H1 (cell line): ENCODE results near the gene TBC1D30. TPM values are rescaled to one million over a fixed set of nuclear protein-coding genes. Genes with fewer than 3 reads are reported as not detected.

ENCODE experiments used
- CTCF ChIA-PET: fragments of 300-600 bp; sonication (Branson Sonifier 250); formaldehyde crosslinking; loops from one replicate; lab custom pipeline; 2021; ENCODE audit not compliant: partially characterized antibody; lab: Charles Lee
- POLR2A ChIA-PET: fragments of 300-600 bp; sonication (Branson Sonifier 250); formaldehyde crosslinking; loops from one replicate; lab custom pipeline; 2021; ENCODE audit warnings: inconsistent platforms; ENCODE audit not compliant: partially characterized antibody; lab: Charles Lee
- DNase-seq, 2 experiments: peaks; one replicate each; pipeline versions ENCODE4 v3.0.0 to v3.0.0-alpha.2; 2010 to 2022; ENCODE audit warnings: low spot score in 2 of 2, low read depth in 1 of 2, mixed read lengths in 1 of 2
- FAIRE-seq: peaks from 2 replicates; lab custom pipeline; 2011; peaks lifted over from hg19 to GRCh38; lab: Jason Lieb, UNC
- H2AFZ ChIP-seq: 2 replicates; pipeline ENCODE4 v1.8.1; 2012; ENCODE audit warnings: low read length, inconsistent platforms
- H2AK5ac ChIP-seq: 2 replicates; pipeline ENCODE4 v1.6.1; 2013; ENCODE audit warnings: low read depth, low read length
- H2BK120ac ChIP-seq: replicated peaks from 2 replicates; pipeline ENCODE3; 2013; ENCODE audit warnings: low read depth, low read length, inconsistent platforms
- H2BK12ac ChIP-seq: 2 replicates; pipeline ENCODE4 v1.6.1; 2013; ENCODE audit warnings: low read depth, low read length
- H2BK15ac ChIP-seq: 2 replicates; pipeline ENCODE4 v1.6.1; 2013; ENCODE audit warnings: low read length
- H2BK20ac ChIP-seq: 2 replicates; pipeline ENCODE4 v1.6.1; 2013; ENCODE audit warnings: low read length
- H2BK5ac ChIP-seq: 2 replicates; pipeline ENCODE4 v1.6.1; 2013; ENCODE audit warnings: low read depth, low read length
- H3K14ac ChIP-seq: 2 replicates; pipeline ENCODE4 v1.6.1; 2013; ENCODE audit warnings: inconsistent platforms; ENCODE audit not compliant: insufficient read length
- H3K18ac ChIP-seq: 2 replicates; pipeline ENCODE4 v1.6.1; 2013; ENCODE audit warnings: low read length; ENCODE audit errors: extremely low read depth
- H3K23ac ChIP-seq: 2 replicates; pipeline ENCODE4 v1.6.1; 2013; ENCODE audit warnings: inconsistent platforms; ENCODE audit not compliant: insufficient read length
- H3K23me2 ChIP-seq: 2 replicates; pipeline ENCODE4 v1.6.1; 2013; ENCODE audit warnings: low read depth, low read length
- H3K27ac ChIP-seq: 2 replicates; pipeline ENCODE4 v1.6.1; 2011; ENCODE audit warnings: low read depth, low read length, inconsistent platforms
- H3K27me3 ChIP-seq, 4 experiments: replicated peaks in 1 of 4; 1 replicate in 1 of 4; 2 replicates in 3 of 4; pipeline versions ENCODE4 v1.6.1 to v1.8.1; 2011 to 2013; ENCODE audit warnings: low read length in 3 of 4, mild to moderate bottlenecking in 3 of 4, inconsistent platforms in 2 of 4, mixed read lengths in 2 of 4, moderate library complexity in 1 of 4; ENCODE audit not compliant: control insufficient read depth in 3 of 4, insufficient read depth in 3 of 4; ENCODE audit errors: extremely low read depth in 1 of 4
- H3K36me3 ChIP-seq, 4 experiments: 2 replicates each; pipeline versions ENCODE4 v1.6.1 to v1.8.1; 2011 to 2013; ENCODE audit warnings: mild to moderate bottlenecking in 4 of 4, low read length in 3 of 4, moderate library complexity in 2 of 4, control low read depth in 1 of 4, inconsistent platforms in 1 of 4; ENCODE audit not compliant: insufficient read depth in 4 of 4, control insufficient read depth in 2 of 4
- H3K4ac ChIP-seq: replicated peaks from 2 replicates; pipeline ENCODE3; 2013; ENCODE audit warnings: low read length, low read depth, mixed read lengths, inconsistent platforms; ENCODE audit not compliant: insufficient read length
- H3K4me1 ChIP-seq, 4 experiments: replicated peaks in 1 of 4; 1 replicate in 1 of 4; 2 replicates in 3 of 4; pipeline versions ENCODE4 v1.6.1 to v1.8.1; 2011 to 2013; ENCODE audit warnings: low read length in 3 of 4, inconsistent platforms in 2 of 4, mixed read lengths in 1 of 4; ENCODE audit not compliant: insufficient read depth in 4 of 4, control insufficient read depth in 3 of 4
- H3K4me2 ChIP-seq, 2 experiments: 2 replicates each; pipeline versions ENCODE4 v1.6.1 to v1.8.1; 2011 to 2013; ENCODE audit warnings: low read depth in 2 of 2, low read length in 2 of 2, control low read depth in 1 of 2, inconsistent platforms in 1 of 2, mild to moderate bottlenecking in 1 of 2; ENCODE audit not compliant: insufficient read depth in 1 of 2
- H3K4me3 ChIP-seq, 4 experiments: fragments of 200-600, 300-600 bp in 1 of 4; sonication (generic), shearing (Covaris generic), sonication (Bioruptor Twin) in 1 of 4; 2 replicates each; pipeline versions ENCODE4 v1.5.1 to v1.8.1; 2011 to 2016; ENCODE audit warnings: low read length in 4 of 4, low read depth in 3 of 4, control low read depth in 2 of 4, inconsistent platforms in 2 of 4, mild to moderate bottlenecking in 2 of 4, mixed read lengths in 1 of 4, moderate library complexity in 1 of 4; ENCODE audit not compliant: insufficient read depth in 2 of 4; ENCODE audit errors: extremely low read depth in 1 of 4
- H3K56ac ChIP-seq: replicated peaks from 2 replicates; pipeline ENCODE3; 2013; ENCODE audit warnings: low read depth, mild to moderate bottlenecking, mixed read lengths, low read length, inconsistent platforms; ENCODE audit not compliant: insufficient read length
- H3K79me1 ChIP-seq: 2 replicates; pipeline ENCODE4 v1.6.1; 2013; ENCODE audit warnings: low read depth, low read length, control low read depth
- H3K79me2 ChIP-seq, 2 experiments: 2 replicates each; pipeline versions ENCODE4 v1.6.1 to v1.8.1; 2012 to 2013; ENCODE audit warnings: low read length in 2 of 2, mild to moderate bottlenecking in 2 of 2, inconsistent platforms in 1 of 2; ENCODE audit not compliant: insufficient read depth in 2 of 2, control insufficient read depth in 1 of 2
- H3K9ac ChIP-seq, 4 experiments: replicated peaks in 1 of 4; 1 replicate in 1 of 4; 2 replicates in 3 of 4; pipeline versions ENCODE4 v1.6.1 to v1.8.1; 2011 to 2013; ENCODE audit warnings: low read depth in 3 of 4, low read length in 3 of 4, control low read depth in 2 of 4, mild to moderate bottlenecking in 2 of 4, moderate library complexity in 2 of 4, inconsistent platforms in 1 of 4; ENCODE audit errors: extremely low read depth in 1 of 4
- H3K9me3 ChIP-seq, 2 experiments: 2 replicates each; pipeline versions ENCODE4 v1.6.1 to v1.8.1; 2012 to 2013; ENCODE audit warnings: mild to moderate bottlenecking in 2 of 2, moderate library complexity in 2 of 2, control low read depth in 1 of 2, inconsistent platforms in 1 of 2, low read depth in 1 of 2, low read length in 1 of 2, mixed read lengths in 1 of 2; ENCODE audit not compliant: insufficient read depth in 2 of 2
- H4K20me1 ChIP-seq, 2 experiments: replicated peaks in 1 of 2; 2 replicates each; pipeline versions ENCODE3 to v1.8.1; 2011 to 2013; ENCODE audit warnings: inconsistent platforms in 2 of 2, low read length in 2 of 2, mild to moderate bottlenecking in 1 of 2; ENCODE audit not compliant: insufficient read depth in 2 of 2, control insufficient read depth in 1 of 2
- H4K5ac ChIP-seq: 2 replicates; pipeline ENCODE4 v1.6.1; 2013; ENCODE audit warnings: low read length, low read depth, mixed read lengths, inconsistent platforms; ENCODE audit not compliant: insufficient read length
- H4K8ac ChIP-seq: 2 replicates; pipeline ENCODE4 v1.8.0; 2013; ENCODE audit warnings: mild to moderate bottlenecking, moderate library complexity, low read length, inconsistent platforms; ENCODE audit not compliant: insufficient read depth; ENCODE audit errors: extremely low read depth
- H4K91ac ChIP-seq: replicated peaks from 2 replicates; pipeline ENCODE3; 2013; ENCODE audit warnings: low read length, mixed read lengths, inconsistent platforms; ENCODE audit not compliant: insufficient read length
- CBX5 ChIP-seq: fragments of 300-800, 300-1000 bp; sonication (generic); IDR thresholded peaks from 2 replicates; pipeline ENCODE4 v1.7.1; 2016; ENCODE audit warnings: antibody characterized with exemption, low read length, low read depth
- HDAC2 ChIP-seq, 2 experiments: fragments of 300-600 bp in 1 of 2; sonication (generic) in 1 of 2; IDR thresholded peaks; 2 replicates each; pipeline ENCODE4 v1.6.1; 2011 to 2012; ENCODE audit warnings: low read depth in 2 of 2, low read length in 2 of 2, mild to moderate bottlenecking in 2 of 2, moderate library complexity in 2 of 2, borderline replicate concordance in 1 of 2, inconsistent platforms in 1 of 2
- JUND ChIP-seq: IDR thresholded peaks from 2 replicates; pipeline ENCODE4 v1.6.1; 2011; ENCODE audit warnings: mild to moderate bottlenecking, improper control_type of control experiment, low read length
- RAD21 ChIP-seq, 2 experiments: IDR thresholded peaks in 1 of 2; conservative IDR thresholded peaks in 1 of 2; 2 replicates each; pipeline ENCODE4 v1.6.1; 2011; ENCODE audit warnings: low read depth in 2 of 2, low read length in 2 of 2, improper control_type of control experiment in 1 of 2, inconsistent platforms in 1 of 2, mild to moderate bottlenecking in 1 of 2, moderate library complexity in 1 of 2
- SAP30 ChIP-seq: fragments of 300-600 bp; sonication (generic); IDR thresholded peaks from 2 replicates; pipeline ENCODE4 v1.7.1; 2012; ENCODE audit warnings: low read length, moderate library complexity, mild to moderate bottlenecking, inconsistent platforms; ENCODE audit not compliant: insufficient read depth, insufficient replicate concordance
- SP4 ChIP-seq: IDR thresholded peaks from 2 replicates; pipeline ENCODE4 v1.6.1; 2012; ENCODE audit warnings: low read length, inconsistent platforms
- TAF7 ChIP-seq: optimal IDR thresholded peaks from 2 replicates; pipeline ENCODE3; 2011; ENCODE audit warnings: low read depth, mild to moderate bottlenecking, inconsistent platforms, low read length, moderate library complexity, borderline replicate concordance
- TBP ChIP-seq: IDR thresholded peaks from 2 replicates; pipeline ENCODE4 v1.6.1; 2011; ENCODE audit warnings: low read depth, low read length, improper control_type of control experiment
- TCF12 ChIP-seq: IDR thresholded peaks from 2 replicates; pipeline ENCODE4 v1.6.1; 2011; ENCODE audit warnings: low read depth, mild to moderate bottlenecking, low read length
- TEAD4 ChIP-seq: IDR thresholded peaks from 2 replicates; pipeline ENCODE4 v1.6.1; 2012; ENCODE audit warnings: low read depth, low read length, inconsistent platforms, mixed read lengths
- WGBS, 2 experiments: shearing (Covaris generic) in 1 of 2; methylation state at CpG; one replicate each; pipeline versions ENCODE4 v1.1.6 to v1.1.7; 2013 to 2015; ENCODE audit warnings: low lambda C conversion rate in 2 of 2, mixed read lengths in 2 of 2, inconsistent platforms in 1 of 2, low coverage in 1 of 2, missing lambda C conversion rate in 1 of 2; ENCODE audit not compliant: insufficient replicate concordance in 2 of 2, insufficient coverage in 1 of 2, insufficient read length in 1 of 2; ENCODE audit errors: extremely low coverage in 1 of 2, missing lambda C conversion rate in 1 of 2; 5-methylcytosine and 5-hydroxymethylcytosine counted together
- polyA plus RNA-seq, 7 experiments: library from polyadenylated mRNA; depleted of rRNA in 3 of 7; stranded (reverse) in 5 of 7; unstranded in 2 of 7; fragments of >200 nt in 5 of 7; fragments of 200-250 nt in 2 of 7; gene quantifications; 1 replicate in 5 of 7; 2 replicates in 1 of 7; 4 replicates in 1 of 7; pipeline versions ENCODE4 v1.2.1 to v1.2.3, GENCODE V29; 2011 to 2013; ENCODE audit warnings: missing spikeins in 2 of 7, mixed read lengths in 2 of 7
- total RNA-seq: library from RNA; stranded (reverse); fragmentation: NEBNext Ultra II Directional; extraction: Animal tissue kit (Norgen Biotek cat#: 25700); gene quantifications from 2 replicates; pipeline ENCODE4 v1.2.1, GENCODE V29; 2021
- TF ChIP-seq, protein P1 (sequence below): IDR thresholded peaks from 2 replicates; pipeline ENCODE4 v1.6.1; 2012; ENCODE audit warnings: inconsistent platforms

Gene TBC1D30
- total and polyA plus RNA-seq, 2 of the 8 experiments (the other 6 are each of a cell fraction or from before 2014, with no cell fraction given): 2.8 to 5.5 TPM

DNA sequence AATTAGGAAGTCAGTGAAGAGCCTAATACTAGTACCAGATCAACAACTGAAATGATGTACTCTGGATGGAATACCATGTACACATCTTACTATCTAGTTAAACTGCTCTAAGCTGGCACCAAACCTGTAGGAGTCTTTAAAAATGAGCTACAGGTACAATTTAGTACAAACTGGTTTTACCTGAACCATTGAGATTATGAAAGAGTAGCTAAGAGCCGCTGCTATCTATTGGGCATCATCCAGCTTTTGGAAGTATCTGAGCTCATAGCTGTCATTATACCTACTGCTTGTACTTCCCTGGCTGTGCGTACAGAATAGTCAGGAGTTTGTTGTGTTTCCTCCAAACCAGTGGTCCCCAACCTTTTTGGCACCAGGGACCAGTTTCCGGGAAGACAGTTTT lies 12.4 kb downstream of the TBC1D30 start:
- Histone ChIP-seq H2BK12ac (no peak overlapping the region), H3K23me2 (no peaks in the 10 kb centered on the region), H3K23ac (no peak overlapping the region), H3K79me2 (no peaks in the 10 kb centered on the region), H2BK20ac (no peak overlapping the region), H2AFZ (no peak overlapping the region), H2AK5ac (no peak overlapping the region), H3K9ac (no peak overlapping the region), H4K8ac (no peak overlapping the region), H3K4me3 (no peak overlapping the region), H3K27me3 (no peaks in the 10 kb centered on the region), H3K9me3 (peaks cover 0 to 3% of the 10 kb centered on the region in 2 experiments; a peak in 1 of 4 replicates), H4K20me1 (no peaks in the 10 kb centered on the region), H2BK120ac (no peak overlapping the region), H4K5ac (no peak overlapping the region), H3K56ac (no peak overlapping the region), H2BK5ac (no peak overlapping the region), H4K91ac (no peak overlapping the region), H3K14ac (no peak overlapping the region), H3K4me1 (no peaks in the 10 kb centered on the region), H3K27ac (no peak overlapping the region), H3K4me2 (no peak overlapping the region), H3K36me3 (no peaks in the 10 kb centered on the region), H3K79me1 (no peaks in the 10 kb centered on the region), H2BK15ac (no peak overlapping the region), H3K18ac (no peak overlapping the region), H3K4ac (no peak overlapping the region)
- ChIA-PET CTCF (interaction anchor here (0.9 to 2.0 kb wide), 5 partner anchors 35 to 270 kb away, joined by 3 to 10 read pairs (median 4); no protein-coding TSS in a partner anchor), POLR2A (no interaction called here)
- TF ChIP-seq, protein P1, sequence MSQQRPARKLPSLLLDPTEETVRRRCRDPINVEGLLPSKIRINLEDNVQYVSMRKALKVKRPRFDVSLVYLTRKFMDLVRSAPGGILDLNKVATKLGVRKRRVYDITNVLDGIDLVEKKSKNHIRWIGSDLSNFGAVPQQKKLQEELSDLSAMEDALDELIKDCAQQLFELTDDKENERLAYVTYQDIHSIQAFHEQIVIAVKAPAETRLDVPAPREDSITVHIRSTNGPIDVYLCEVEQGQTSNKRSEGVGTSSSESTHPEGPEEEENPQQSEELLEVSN: no peak
- TF ChIP-seq TBP: no peak
- no peak for TF ChIP-seq JUND
- no peak for TF ChIP-seq TAF7
- TF ChIP-seq TCF12: no peak
- no peak for TF ChIP-seq SP4
- no peak for TF ChIP-seq RAD21 (IDR thresholded peaks at IDR 0.05 in 1 of 2, conservative IDR thresholded peaks at IDR 0.05 in 1 of 2; ENCODE audit: low read depth in 2 of 2, low read length in 2 of 2)
- TF ChIP-seq CBX5: no peak
- no peak for TF ChIP-seq SAP30
- TF ChIP-seq HDAC2 (IDR thresholded peaks at IDR 0.05; ENCODE audit: borderline replicate concordance in 1 of 2, low read depth in 2 of 2, low read length in 2 of 2): no peak
- no peak for TF ChIP-seq TEAD4
- FAIRE-seq (no peak), DNase-seq (no peak)
- 96% methylated on average over 3 of the region's 3 CpGs; no CpG with 5 or more reads in 1 of the 2 experiments for WGBS, 2 experiments
